NT2/D1 (cell line): ENCODE results near the gene IQGAP1.

ENCODE experiments used
- SUZ12 ChIP-seq: IDR thresholded peaks from 2 replicates; pipeline ENCODE4 v1.6.1; 2011; ENCODE audit not compliant: insufficient read length, insufficient read depth; ENCODE audit errors: extremely low read depth
- YY1 ChIP-seq: IDR thresholded peaks from 2 replicates; pipeline ENCODE4 v1.6.1; 2011; ENCODE audit not compliant: insufficient read length, insufficient read depth

DNA sequence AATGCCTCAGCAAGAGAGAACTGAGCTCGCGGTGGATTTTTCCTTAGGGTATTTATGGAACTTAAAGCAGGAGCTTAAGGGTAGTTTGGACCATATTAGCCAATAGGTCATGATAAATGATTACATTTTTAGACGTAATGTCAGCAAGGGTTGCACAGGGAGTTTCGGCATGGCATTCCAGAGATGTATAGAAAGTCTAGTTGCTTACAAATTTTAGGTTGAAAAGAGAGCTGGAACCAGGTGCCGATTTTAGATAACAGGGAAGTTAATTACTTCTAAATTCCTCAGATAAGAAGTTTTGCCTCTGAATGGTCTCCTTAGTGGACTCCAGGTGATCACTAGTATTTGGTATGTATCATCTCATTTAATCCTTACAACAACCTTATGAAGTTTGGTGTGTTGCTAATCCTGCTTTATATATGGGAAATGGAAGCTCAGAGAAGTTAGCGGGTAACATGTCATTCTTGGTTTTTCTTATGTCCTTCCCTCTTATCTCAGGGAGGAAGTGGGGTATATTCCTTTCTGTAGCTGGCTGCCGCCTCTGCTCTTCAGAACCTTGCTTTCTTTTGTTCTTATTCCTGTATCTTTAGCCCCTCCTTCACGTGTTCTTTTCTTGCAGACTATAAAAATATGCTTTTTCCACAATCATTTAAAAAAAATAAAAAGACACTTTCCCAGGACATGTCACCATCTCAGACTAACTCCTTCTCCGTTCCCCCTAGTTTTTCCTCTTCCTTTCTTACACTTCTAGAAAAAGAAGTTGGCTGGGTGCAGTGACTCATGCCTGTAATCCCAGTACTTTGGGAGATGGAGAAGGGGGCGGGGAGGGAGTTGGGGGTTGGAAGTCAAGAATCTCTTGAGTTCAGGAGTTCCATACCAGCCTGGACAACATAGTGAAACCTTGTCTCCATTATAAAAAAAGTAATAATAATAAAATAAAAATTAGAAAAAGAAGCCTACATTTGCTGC lies 25.7 kb downstream of the IQGAP1 start:
- no peak for TF ChIP-seq SUZ12
- TF ChIP-seq YY1: no peak
